ENCODE measurements around the gene NREP. TPM values are rescaled to one million over a fixed set of nuclear protein-coding genes. Genes with fewer than 3 reads are reported as not detected.
A peak's percentile ranks its signal among the peaks of the same experiment; 100 is the strongest.

Gene NREP
- total RNA-seq (2021) (not detected in 2 replicates), Bru-seq, nascent RNA (percentile 4 among the genes with signal in this experiment), BruChase-seq, experiment 1, labeled RNA remaining after a 2-hour chase (percentile 4 among the genes with signal in this experiment), BruChase-seq, experiment 2, labeled RNA remaining after a 6-hour chase (percentile 2 among the genes with signal in this experiment)
- long read RNA-seq, result 0 reads

DNA sequence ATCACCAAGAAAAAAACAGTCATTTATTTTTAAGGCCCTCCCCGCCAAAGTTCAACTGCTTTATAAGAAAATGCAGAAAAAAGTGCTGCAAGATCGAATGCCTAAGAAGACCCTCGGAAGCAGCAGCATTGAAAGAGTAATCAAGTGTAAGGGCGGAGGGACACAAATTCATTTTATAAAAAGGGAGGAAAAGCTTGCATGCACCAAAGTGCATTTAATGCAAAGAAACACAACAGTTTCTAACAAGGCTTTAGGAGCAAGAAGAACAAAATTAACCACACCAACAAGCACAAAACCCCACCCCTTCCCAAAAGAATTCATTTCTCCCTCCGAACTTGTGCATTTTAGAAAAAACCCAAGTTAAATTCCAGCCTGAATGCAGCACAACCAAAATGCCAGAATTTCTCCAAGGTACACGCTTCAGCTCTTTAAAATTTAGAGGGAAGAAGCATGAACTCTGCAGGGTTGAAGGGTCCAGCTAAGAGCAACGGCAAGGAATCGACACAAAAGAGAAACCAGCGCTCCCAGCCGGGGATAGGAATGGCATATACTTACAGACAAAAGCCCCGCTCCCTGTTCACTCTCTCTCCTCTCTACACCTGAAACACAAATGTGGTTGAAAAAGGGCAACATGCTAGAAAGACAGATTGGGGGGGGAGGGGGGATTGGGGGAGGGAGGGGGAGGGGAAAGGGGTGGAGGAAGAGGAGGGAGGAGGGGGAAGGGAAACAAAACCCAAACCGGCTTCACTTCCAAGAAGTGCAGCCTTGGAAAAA lies at the start of gene NREP:
Gene NREP (minus strand): TSS at position 614 of the 774 bp plus-strand sequence. CDS start 1,422 bp downstream, outside the sequence.
- H3K79me2 ChIP-seq (ENCODE audit: low read depth), result no peaks in the 10 kb centered on the region
- intact Hi-C loops (cut with micrococcal nuclease; ENCODE audit: unreplicated experiment), result no loop called here
- no peaks in the 10 kb centered on the region for H4K20me1 ChIP-seq (ENCODE audit: insufficient read depth)
- no peak within 1 kb of the TSS for H3K27ac ChIP-seq
- POLR2A ChIA-PET (ENCODE audit: unreplicated experiment), result no interaction called here
- H3K4me3 ChIP-seq, result peak within 1 kb of the TSS; percentile 60
- no peaks in the 10 kb centered on the region for H3K9me3 ChIP-seq (ENCODE audit: insufficient read depth, low read depth)
- TF ChIP-seq EZH2 (IDR thresholded peaks at IDR 0.05; ENCODE audit: low read depth), result no peak
- TF ChIP-seq, protein P1, sequence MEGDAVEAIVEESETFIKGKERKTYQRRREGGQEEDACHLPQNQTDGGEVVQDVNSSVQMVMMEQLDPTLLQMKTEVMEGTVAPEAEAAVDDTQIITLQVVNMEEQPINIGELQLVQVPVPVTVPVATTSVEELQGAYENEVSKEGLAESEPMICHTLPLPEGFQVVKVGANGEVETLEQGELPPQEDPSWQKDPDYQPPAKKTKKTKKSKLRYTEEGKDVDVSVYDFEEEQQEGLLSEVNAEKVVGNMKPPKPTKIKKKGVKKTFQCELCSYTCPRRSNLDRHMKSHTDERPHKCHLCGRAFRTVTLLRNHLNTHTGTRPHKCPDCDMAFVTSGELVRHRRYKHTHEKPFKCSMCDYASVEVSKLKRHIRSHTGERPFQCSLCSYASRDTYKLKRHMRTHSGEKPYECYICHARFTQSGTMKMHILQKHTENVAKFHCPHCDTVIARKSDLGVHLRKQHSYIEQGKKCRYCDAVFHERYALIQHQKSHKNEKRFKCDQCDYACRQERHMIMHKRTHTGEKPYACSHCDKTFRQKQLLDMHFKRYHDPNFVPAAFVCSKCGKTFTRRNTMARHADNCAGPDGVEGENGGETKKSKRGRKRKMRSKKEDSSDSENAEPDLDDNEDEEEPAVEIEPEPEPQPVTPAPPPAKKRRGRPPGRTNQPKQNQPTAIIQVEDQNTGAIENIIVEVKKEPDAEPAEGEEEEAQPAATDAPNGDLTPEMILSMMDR (conservative IDR thresholded peaks at IDR 0.05), result no peak
- CTCF ChIA-PET, result no interaction called here
- H3K9me2 ChIP-seq (ENCODE audit: insufficient read depth), result no peaks in the 10 kb centered on the region
- no peaks in the 10 kb centered on the region for H3F3A ChIP-seq (ENCODE audit: insufficient read depth, low read depth)
- H3K36me3 ChIP-seq (ENCODE audit: low read depth), result no peaks in the 10 kb centered on the region
- peak within 1 kb of the TSS; percentile 85 for H2AFZ ChIP-seq
- no TSS peak for BruUV-seq (replicated peaks)
- H3K4me2 ChIP-seq, result peak within 1 kb of the TSS; percentile 76
- no peaks in the 10 kb centered on the region for H3K4me1 ChIP-seq (replicated peaks; ENCODE audit: insufficient read depth)
- peaks cover 17% of the 10 kb centered on the region; the same call in 1 of the 2 replicates for H3K27me3 ChIP-seq (ENCODE audit: insufficient read depth, low read depth)
- no peak for DNase-seq

DNA sequence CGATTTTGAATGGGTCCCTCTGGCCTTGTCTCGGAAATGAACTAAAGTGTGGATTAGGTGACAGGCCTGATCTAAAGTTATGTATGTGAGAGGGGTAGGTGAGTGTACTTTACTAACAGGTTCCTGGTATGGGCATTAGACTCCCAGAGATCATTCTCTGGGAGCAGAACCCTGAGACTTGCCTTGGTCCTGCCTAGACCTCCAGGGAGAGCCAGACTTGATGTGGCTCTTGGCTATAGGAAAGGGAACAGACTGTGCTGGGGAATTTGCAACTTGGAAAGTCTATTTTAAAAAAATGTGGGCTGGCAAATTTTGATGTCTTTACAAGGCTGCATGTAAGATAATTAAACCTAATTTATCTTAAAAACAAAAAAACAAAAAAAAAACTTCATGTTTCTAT lies 49.8 kb upstream of the NREP start:
- no TSS peak for BruUV-seq (replicated peaks)
- intact Hi-C loops (cut with micrococcal nuclease; ENCODE audit: unreplicated experiment), result no loop called here

DNA sequence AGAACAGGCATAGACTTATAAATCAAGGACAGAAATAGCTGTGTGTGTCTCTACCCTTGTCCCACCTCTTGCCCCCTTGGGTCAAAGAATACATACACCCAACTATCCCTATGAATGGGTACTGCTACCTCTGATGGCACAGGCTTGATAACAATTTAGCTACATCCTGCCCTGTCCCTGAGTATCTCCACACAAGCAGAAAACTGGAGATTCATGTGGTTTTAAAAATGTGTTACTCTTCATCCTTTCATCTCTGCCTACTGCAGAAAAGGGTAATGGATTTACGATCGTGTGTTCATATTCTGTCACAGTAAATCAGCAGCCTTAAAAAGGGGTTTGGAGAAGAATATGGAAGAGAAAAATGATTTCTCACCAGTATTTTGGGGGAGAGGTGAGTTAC lies 49.2 kb upstream of the NREP start:
- intact Hi-C loops (cut with micrococcal nuclease; ENCODE audit: unreplicated experiment), result no loop called here
- H3K4me1 ChIP-seq (replicated peaks; ENCODE audit: insufficient read depth), result no peaks in the 10 kb centered on the region
- H3K4me2 ChIP-seq, result no peak overlapping the region
- no peaks in the 10 kb centered on the region for H4K20me1 ChIP-seq (ENCODE audit: insufficient read depth)
- ChIA-PET POLR2A (ENCODE audit: unreplicated experiment) (no interaction called here), CTCF (no interaction called here)
- no peak overlapping the region for H3K27ac ChIP-seq
- no peaks in the 10 kb centered on the region for H3K36me3 ChIP-seq (ENCODE audit: low read depth)
- H3K27me3 ChIP-seq (ENCODE audit: insufficient read depth, low read depth), result no peaks in the 10 kb centered on the region
- no peaks in the 10 kb centered on the region for H3K9me2 ChIP-seq (ENCODE audit: insufficient read depth)
- no TSS peak for BruUV-seq (replicated peaks)
- no peak overlapping the region for H3K4me3 ChIP-seq
- no peak for DNase-seq
- TF ChIP-seq, protein P1 (conservative IDR thresholded peaks at IDR 0.05), result no peak
- no peak for TF ChIP-seq EZH2 (IDR thresholded peaks at IDR 0.05; ENCODE audit: low read depth)
- H3F3A ChIP-seq (ENCODE audit: insufficient read depth, low read depth), result no peaks in the 10 kb centered on the region
- H3K79me2 ChIP-seq (ENCODE audit: low read depth), result no peaks in the 10 kb centered on the region
- H3K9me3 ChIP-seq (ENCODE audit: insufficient read depth, low read depth), result no peaks in the 10 kb centered on the region
- no peak overlapping the region for H2AFZ ChIP-seq

More for the DNA sequence above, 49.8 kb upstream of the NREP start:
- Histone ChIP-seq H3K4me2 (no peak overlapping the region), H3F3A (ENCODE audit: insufficient read depth, low read depth) (no peaks in the 10 kb centered on the region), H3K27me3 (ENCODE audit: insufficient read depth, low read depth) (no peaks in the 10 kb centered on the region), H4K20me1 (ENCODE audit: insufficient read depth) (no peaks in the 10 kb centered on the region), H2AFZ (no peak overlapping the region), H3K4me1 (replicated peaks; ENCODE audit: insufficient read depth) (no peaks in the 10 kb centered on the region), H3K36me3 (ENCODE audit: low read depth) (no peaks in the 10 kb centered on the region), H3K9me3 (ENCODE audit: insufficient read depth, low read depth) (no peaks in the 10 kb centered on the region), H3K79me2 (ENCODE audit: low read depth) (no peaks in the 10 kb centered on the region), H3K9me2 (ENCODE audit: insufficient read depth) (no peaks in the 10 kb centered on the region), H3K4me3 (no peak overlapping the region), H3K27ac (no peak overlapping the region)
- no peak for TF ChIP-seq EZH2 (IDR thresholded peaks at IDR 0.05; ENCODE audit: low read depth)
- TF ChIP-seq, protein P1 (conservative IDR thresholded peaks at IDR 0.05), result no peak
- CTCF ChIA-PET, result no interaction called here
- DNase-seq, result no peak
- POLR2A ChIA-PET (ENCODE audit: unreplicated experiment), result no interaction called here
